GM18520 (cell line): ENCODE results near the gene SLC25A29.
"Not testable (repeated sequence)": the region's sequence is repeated elsewhere in the genome, so short reads cannot be mapped to it uniquely, and the experiment has no call there.

Experiments
- ATAC-seq: cut with Tn5 transposase; IDR thresholded peaks from one replicate; pipeline ENCODE4 v1.9.1; 2021; ENCODE audit not compliant: unreplicated experiment

SLC25A29 gene, protein sequence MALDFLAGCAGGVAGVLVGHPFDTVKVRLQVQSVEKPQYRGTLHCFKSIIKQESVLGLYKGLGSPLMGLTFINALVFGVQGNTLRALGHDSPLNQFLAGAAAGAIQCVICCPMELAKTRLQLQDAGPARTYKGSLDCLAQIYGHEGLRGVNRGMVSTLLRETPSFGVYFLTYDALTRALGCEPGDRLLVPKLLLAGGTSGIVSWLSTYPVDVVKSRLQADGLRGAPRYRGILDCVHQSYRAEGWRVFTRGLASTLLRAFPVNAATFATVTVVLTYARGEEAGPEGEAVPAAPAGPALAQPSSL

DNA sequence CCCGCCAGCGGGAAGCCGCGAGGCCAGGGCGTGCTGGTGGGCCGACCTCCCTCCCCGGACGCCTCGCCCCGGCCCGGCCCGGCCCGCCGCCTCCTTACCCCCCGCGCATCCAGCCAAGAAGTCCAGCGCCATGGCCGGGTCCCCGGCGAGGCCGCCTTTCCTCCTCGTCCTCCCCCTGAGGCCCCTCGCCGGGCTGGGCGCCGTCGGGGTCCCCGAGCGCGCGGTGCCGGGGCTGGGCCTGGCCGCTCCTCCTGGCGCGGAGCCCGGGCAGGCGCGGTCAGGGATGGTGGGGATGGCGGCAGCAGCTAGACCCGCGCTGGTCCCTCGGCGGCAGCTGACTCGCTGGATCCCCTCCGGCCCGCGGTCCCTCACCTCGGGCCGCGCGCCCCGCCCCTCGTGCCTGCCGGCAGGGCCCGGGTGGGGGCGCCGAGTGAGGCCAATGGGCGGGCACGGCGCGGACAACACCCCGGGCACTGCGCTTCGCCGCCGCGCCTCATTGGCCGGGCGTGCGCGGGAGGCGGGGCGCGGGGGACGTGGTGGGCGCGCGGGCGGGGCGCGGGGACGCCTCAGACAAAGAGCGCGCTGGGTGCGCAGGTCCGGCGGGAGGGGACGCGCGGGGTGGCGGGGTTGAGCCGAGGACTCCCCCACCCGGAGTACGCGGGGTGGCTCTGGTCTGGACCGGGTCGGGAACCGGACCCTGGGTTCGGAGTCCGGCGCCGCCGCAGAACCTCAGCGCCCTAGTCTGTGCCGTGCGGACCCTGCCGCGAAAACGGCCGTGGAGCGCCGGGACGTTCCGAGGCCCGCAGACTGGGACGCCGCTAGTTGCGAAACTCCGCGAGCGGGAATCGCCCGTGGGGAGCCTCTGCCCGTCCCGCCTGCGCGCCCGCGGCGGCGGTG lies at the start of gene SLC25A29:
Gene SLC25A29, minus strand, starts transcription at position 344 of the 897 bp plus-strand sequence. Its CDS starts 212 bp downstream, at position 132.
- peak; percentile 81 for ATAC-seq

DNA sequence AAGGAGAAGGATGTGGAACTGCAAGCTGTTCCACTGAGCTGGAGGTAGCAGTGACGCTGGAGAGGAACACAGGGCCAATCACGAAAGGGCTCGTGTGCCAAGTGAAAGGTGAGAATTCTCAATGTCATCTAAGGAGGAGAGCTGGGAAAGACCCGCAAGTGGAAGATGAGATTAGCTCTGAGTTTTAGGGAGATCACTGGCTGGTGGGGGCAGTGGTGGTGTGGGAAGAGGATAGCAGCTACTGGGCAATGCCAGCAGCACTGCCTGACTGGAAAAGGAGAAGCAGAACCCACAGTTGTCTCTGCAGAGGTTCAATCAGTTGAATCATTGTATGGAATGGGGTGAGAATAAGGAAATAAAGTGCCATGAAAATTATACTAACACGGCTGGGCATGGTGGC lies 44.7 kb upstream of the SLC25A29 start:
- no peak for ATAC-seq

DNA sequence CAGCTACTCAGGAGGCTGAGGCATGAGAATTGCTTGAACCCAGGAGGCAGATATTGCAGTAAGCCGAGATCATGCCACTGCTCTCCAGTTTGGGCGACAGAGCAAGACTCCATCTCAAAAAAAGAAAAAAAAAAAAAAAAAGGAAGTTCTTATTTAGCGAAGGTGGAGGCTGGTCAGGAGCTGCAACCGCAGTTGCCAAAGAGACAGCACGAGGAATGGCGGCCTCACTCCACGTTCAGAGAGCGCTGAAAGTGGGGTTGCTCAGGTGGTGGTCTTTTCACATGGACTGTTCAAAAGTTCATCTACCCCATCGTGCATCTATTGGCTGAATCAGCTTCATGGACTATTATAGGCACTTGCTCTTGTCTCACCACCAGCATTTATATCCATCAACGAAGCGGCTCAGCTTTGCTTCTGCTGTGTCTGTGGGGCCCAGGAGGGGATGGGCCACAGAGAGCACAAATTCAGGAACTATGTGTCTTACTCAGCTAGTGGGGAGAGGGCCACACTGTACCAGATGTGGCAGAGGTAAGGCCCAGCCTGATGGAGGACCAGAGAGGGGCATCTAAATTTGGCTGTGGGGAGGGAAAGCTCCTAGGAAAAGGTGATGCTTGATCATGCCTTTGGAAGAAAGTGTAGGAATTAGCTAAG lies 44.2 kb upstream of the SLC25A29 start:
- no peak for ATAC-seq

DNA sequence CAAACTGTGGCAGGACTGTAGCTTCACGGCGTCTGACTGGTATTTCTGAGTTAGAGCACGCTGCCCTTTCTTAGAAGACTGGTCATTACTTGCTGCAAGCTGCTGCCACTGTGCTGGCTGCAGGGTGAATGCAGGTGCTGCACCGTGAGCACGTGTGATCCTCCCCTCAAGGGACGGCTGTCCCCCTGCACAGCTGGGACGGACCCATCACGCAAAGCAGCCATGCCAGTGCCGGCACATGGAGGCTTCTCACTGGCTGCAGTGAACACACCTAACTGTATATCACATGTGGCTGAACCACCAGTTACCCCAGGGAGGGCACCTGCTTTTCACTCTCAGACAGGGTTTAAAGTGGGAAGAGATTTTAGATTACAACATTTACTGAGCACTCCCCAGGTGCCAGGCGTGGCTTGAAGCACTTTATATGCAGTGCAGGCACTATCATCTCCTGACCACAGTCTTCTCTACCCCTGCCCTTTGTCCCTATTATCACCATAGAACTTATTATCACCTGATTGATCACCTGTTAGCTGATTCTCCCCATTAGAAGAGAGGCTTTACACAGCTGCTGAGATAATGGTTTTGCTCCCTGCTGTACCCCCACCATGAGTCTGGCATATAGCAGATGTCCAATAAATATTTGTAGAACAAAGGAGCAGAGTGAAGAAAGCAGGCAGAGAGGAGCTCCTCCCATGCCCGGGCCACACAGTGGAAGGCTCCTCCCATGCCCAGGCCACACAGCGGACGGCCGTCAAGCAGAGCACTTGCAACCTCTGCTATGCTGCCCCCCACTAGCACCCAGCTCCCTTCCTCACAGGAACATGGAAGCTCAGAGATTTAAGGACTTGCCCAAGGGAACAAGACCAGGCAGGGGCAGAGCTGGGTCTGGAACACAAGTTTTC lies 42.8 kb upstream of the SLC25A29 start:
- no peak for ATAC-seq

DNA sequence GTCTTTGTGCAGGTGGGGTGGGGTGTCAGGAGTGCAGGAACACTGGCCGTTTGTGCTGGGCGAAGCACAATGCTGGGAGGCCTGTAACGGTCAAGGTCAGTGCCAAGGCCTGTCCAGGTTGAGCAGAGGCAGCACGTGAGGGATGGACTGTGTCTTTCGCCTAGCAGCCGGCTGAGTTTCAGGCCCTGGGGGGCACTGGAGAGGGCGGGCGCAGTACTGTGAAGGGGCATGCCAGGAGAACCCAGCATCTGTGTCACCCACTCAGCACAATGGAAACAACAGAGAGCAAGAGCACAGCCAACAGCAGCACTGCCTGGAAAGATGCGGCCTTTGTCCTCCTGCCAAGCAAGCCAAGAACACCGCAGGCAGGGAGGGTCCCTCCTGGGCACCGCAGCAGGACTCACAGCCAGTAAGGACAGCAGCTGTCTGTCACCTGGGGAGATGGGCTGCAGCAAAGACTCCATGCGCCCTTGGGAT lies 42.0 kb upstream of the SLC25A29 start:
- ATAC-seq: no peak

DNA sequence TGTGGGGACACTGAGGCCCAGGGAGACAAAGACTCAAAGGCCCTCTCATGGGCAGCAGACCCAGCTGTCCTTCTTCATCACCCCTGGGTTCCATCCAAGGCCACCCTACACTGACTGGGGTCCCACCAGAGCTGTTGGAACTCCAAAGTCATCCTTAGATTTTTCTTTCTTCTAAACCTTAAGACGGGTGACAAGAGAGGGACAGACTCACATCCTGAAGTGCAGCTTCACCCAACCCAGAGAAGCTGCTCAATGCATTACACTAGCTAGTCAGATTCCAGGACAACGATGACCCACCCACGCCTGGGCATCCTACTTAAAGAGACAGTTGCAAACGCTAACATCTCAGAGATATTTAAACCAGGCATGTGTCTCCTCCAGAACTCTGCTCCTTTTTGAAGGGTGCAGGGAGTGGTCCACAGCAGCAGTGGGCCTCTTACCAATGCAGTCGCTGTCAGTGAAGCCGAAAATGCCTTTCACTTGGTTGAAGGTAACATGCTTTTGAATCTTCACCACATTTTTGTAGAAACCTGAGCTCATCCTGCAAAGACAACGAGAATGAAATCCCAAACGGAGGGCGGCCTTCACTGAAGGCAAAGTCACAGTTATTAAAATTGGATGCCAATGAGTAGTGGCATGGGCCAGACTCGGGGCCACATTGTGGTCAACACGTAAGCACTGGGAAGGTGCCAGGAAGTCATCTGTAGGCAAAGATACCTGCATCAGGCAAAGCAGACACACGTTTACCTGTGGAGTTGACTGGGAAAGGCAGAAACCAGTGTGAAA lies 40.3 kb upstream of the SLC25A29 start:
- ATAC-seq: no peak

DNA sequence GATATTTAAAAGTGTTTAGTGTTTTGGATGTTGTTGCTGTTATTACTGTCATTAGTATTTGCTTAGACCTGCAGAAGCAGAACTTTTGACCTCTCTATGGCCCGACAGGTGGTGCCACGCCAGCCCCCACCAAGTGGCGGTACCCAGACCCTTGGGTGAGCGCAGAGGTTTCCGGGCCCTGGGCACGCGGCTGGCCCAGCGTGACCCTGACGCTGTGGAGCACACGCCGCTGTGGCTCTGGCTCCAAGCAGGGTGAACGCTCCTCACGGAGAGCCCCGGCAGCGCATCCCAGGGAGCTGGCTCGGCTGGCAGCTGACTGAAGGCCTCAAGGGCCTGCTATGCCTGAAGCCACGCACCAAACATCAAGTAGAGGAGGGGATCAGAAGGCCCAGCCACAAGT lies 39.5 kb upstream of the SLC25A29 start:
- no peak for ATAC-seq

DNA sequence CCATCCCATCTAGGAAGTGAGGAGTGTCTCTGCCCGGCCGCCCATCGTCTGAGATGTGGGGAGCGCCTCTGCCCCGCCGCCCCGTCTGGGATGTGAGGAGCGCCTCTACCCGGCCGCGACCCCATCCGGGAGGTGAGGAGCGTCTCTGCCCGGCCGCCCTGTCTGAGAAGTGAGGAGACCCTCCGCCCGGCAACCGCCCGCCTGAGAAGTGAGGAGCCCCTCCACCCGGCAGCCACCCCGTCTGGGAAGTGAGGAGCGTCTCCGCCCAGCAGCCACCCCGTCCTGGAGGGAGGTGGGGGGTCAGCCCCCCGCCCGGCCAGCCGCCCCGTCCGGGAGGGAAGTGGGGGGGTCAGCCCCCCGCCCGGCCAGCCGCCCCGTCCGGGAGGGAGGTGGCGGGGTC lies 38.4 kb upstream of the SLC25A29 start:
- ATAC-seq: not testable (repeated sequence)

DNA sequence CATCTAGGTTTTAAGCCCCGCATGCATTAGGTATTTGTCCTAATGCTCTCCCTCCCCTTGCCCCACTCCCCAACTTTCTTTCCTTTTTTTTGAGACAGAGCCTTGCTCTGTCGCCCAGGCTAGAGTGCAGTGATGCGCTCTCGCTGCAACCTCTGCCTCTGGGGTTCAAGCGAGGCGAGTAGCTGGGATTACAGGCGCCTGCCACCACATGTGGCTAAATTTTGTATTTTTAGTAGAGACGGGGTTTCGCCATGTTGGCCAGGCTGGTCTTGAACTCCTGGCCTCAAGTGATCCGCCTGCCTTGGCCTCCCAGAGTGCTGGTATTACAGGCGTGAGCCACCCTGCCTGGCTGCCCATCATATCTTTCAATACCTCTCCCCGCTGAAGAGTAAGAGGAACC lies 36.6 kb upstream of the SLC25A29 start:
- not testable (repeated sequence) for ATAC-seq

DNA sequence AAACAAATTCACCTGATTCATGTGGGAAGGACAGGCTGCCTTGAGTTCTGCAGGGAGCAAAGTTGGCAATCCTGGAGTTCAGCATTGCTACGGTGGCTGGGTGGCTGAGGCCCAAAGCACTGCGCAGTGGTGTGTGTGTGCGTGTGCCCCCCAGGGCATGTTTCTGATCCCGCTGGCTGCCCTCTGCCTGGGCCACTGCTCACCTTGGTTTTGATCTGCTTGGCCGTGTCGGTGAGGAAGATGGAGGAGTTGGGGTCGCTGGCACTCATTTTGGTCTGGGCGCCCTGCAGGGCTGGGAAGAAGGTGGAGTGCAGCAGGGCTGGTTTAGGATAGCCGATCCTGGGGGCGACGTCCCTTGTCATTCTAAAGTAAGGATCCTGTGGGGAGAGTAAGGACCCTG lies 36.0 kb upstream of the SLC25A29 start:
- no peak for ATAC-seq

DNA sequence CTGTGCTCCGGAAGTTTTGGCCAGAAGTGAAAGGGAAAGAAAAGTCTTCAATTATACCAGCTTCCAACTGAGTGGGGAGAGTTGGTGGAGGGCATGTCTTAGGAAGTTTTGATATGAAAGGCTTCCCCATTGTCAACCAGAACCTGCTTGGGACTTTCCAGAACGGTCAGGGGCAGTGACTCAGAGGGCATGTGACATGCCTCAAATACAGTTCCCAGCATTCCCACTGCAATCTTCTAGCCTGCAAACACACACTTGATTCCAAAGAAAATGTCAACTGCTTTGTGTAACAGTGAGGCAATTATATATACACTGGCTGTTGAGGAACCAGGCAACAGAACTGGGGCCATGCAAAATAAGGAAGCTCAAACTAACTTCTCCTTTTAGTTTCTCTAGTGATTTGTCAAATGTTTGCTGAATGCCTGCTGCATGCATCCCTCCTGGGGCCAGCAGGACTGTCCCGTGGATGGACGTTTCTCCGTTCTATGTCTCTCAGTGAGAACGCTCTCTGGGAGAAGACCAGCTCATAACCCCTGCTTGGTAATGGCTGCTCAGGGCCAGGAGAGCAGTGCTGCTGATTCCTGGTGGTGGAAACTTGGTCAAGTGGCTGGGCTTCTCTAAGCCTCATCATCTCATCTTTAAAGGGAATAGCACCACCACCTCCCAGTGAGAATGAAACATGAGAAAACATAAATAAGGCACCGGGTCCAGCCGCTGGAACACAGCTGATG lies 35.2 kb upstream of the SLC25A29 start:
- peak; percentile 44 for ATAC-seq

DNA sequence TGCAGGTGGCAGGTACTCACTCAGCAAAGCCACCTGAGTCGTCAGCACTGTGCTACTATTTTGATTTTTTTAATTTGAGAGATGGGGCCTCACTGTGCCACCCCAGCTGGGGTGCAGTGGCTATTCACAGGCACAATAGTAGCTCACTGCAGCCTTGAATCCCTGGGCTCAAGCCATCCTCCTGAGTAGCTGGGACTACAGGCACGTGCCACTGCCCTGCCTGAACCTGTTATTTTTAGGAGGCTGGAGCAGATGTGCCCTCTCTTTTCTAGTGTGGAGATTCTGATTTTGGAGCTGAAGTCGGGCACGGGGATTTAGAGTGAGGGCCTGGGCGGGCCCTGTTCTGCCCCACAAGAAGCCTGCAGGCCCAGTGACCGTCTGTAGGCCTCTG lies 34.2 kb upstream of the SLC25A29 start:
- ATAC-seq: no peak

DNA sequence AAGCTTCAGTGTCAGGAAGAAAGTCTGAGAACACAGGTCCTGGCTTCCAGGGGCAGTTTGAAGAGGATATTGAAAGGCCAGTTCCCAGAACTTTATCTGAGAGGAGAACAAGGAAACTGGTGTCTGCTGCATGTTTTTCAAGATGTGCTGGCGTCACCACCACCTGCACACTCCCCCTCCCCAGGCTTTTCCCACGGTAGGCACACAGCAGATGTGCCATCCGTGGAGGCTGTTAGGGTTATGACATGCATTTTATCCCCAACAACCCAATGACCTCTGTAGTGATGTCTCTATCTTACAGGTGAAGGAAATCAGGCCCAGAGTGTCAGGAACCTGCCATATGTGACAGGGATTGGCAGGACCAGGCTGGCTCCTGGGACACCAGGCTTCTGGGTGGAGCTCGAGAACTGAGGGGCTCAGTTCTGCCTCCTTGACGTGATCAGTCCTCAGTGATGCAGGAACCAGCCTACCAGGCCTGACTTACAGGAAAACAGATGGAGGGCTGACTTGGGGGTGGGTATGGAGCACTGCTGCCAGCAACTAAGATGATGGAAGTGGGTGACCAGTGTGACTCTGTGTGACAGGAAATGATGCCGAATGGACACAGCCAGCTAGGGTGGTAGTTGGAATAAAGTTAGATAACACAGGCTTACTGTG lies 33.6 kb upstream of the SLC25A29 start:
- ATAC-seq: no peak

DNA sequence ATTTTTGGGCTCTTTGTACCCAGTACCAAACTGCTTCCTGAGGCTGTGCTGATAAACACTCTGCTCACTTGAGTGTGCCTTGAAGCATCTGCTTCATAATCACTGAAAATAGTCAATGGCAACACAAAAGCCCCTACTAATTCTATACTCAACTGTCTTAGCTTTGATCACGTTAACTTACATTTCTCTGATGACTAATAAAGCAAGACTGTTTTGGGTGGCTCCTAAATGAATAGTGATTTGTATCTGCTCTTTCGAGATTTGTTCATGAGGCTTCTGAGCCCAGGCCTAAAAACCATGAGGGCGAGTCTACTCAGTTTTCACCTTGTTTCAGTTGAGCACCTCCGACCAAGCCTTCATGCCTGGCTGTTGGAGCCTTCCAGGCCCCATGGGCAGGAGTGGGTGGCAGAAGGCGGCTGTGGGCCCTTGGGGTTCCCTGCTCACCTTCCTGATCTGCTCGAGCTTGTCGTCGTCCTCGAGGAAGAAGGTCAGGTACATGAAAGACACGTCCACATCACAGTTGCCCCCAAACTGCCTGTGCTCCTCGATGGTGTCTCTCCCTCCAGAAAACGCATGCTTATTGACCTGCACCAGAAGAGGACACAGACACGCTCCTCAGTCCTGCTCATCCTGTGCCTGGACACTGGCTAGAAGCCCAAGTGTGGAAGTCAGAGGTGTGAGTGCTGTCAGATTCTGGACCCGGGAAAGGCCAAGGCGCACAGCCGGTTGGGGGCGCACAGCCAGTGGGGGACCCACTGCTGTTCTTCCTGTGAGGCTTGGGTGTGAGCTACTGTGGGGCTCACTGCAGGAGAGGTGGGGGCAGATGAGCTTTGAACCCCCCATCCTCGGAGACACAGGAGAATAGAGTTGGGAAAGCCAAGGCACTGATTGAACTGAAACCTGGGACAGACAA lies 30.6 kb upstream of the SLC25A29 start:
- no peak for ATAC-seq

DNA sequence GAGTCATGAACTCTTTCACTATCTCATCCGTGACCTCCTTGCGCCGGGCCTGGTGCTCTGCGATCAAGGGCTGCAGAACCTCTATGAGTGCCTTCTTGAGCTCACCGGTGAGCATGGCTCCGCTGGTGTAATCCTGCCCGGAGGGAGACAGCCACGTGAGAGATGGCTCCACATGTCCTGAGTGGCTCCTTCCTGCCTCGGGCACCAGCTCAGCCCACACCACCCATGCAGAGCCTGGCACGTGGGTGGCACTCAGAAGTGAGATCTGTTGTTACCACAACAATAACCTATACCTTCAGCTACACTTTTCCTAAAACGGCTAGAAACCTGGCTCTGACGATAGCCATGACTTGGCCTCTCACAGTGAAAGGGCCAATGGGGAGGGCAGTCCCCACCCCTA lies 28.7 kb upstream of the SLC25A29 start:
- no peak for ATAC-seq

DNA sequence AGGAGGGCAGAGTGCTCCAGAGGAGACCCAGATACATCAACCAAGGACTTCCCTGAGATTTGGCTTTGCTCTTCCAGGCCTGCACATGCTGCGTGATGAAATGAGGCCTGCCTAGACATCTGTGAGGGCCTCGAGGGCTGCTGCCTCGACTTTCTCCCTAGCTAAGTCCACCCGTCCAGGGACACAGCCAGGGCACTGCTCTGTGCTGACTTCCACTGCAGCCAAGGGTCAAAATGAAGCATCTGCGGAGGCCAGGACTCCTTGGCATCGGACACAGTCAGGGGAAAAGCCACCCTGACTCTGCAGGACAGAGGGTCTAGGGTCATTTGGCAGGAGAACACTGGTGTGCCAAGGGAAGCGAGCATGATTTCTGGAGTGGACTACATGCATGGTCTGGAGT lies 27.6 kb upstream of the SLC25A29 start:
- no peak for ATAC-seq

DNA sequence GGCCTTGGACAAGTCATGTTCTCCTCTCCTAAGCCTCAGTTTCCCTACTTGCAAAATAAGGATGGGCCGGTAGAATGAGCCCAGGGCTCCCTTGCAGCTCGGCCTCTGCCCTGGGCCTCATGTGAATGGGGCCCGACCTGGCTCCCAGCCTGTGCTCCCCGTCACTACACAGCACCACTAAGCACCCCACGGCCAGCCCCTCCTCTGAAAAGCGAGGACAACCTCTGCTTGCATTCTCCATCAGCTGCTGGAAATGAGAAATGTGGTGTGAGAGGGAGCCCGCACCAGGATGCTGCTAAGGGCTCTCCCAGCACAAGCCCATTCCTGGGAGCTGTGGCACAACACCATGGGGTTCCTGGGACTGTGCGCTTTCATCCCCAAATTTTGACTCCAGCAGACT lies 27.1 kb upstream of the SLC25A29 start:
- no peak for ATAC-seq

DNA sequence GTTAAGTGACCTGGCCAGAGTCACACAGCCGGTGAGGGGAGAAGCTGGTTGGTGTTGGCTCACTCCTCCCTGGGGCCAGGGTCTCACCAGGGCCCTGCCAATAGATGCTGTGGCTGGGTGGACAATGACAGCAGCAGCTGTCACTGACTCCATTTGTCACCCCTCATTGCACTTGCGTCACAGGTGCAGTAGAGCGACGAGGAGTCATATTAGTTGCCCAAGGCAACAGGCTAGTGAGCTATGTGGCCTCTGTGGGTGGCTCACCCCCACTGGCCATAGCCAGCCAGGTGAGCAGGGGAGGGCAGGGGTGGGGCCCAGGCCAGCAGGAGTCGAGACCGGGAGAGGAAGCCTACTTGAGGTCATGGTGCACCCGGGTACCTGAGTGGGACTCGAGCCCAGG lies 26.6 kb upstream of the SLC25A29 start:
- ATAC-seq: peak; percentile 72
